RPMI7951 (cell line): ENCODE measurements around the gene ZNF526. TPM values are rescaled to one million over a fixed set of nuclear protein-coding genes. Genes with fewer than 3 reads are reported as not detected.

Source experiments
- DNase-seq: peaks from one replicate; pipeline ENCODE4 v3.0.0-alpha.2; 2012; ENCODE audit warnings: low read depth
- total RNA-seq: library from RNA; depleted of rRNA; stranded (reverse); fragments of >200 nt; shearing (Covaris generic); gene quantifications from 2 replicates; pipeline ENCODE4 v1.2.3, GENCODE V29; 2014; rRNA removed

The ZNF526 gene
- total RNA-seq, result 7.2 and 7.3 TPM in 2 replicates

- DNase-seq, result peak; percentile 96
Measured at GRCh38 chr19:42219812-42220750, at the start of gene ZNF526. Gene ZNF526, plus strand, starts transcription at chr19:42220312. Its CDS starts 4,092 bp downstream, at chr19:42224404.

GRCh38 chr19:42170715-42171114 lies 49.4 kb upstream of the ZNF526 start:
- DNase-seq, result no peak

DNA sequence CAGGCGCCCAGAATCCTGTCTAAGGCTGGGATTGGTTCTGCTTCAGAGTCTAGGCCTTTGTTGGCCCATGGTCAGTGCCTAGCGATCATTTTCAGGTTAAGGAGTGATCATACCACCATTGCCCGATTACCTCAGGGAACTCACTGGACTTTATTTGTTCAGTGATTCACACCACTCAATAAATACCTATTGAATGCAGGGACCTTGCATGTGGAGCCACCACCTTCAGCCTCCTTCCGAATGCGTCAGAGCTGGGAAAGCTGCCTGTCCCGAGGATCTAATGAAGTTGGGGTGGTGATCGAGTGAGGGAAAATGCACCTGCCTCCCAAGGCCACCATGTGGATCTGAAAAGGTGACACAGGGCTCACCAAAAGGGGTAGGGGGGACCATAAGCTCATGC lies 47.9 kb upstream of the ZNF526 start:
- DNase-seq, result no peak

GRCh38 chr19:42173695-42174094 lies 46.4 kb upstream of the ZNF526 start:
- DNase-seq, result no peak

GRCh38 chr19:42174188-42174587 lies 45.9 kb upstream of the ZNF526 start:
- DNase-seq, result no peak

GRCh38 chr19:42174958-42175734 lies 45.0 kb upstream of the ZNF526 start:
- DNase-seq, result no peak

- DNase-seq, result peak; percentile 28
Measured at GRCh38 chr19:42175952-42176648, 44.0 kb upstream of the ZNF526 start.

- DNase-seq, result no peak
Measured at GRCh38 chr19:42176649-42176989, 43.5 kb upstream of the ZNF526 start.

GRCh38 chr19:42176990-42177685 lies 43.0 kb upstream of the ZNF526 start:
- DNase-seq, result peak; percentile 81

GRCh38 chr19:42177686-42178019 lies 42.5 kb upstream of the ZNF526 start:
- no peak for DNase-seq

DNA sequence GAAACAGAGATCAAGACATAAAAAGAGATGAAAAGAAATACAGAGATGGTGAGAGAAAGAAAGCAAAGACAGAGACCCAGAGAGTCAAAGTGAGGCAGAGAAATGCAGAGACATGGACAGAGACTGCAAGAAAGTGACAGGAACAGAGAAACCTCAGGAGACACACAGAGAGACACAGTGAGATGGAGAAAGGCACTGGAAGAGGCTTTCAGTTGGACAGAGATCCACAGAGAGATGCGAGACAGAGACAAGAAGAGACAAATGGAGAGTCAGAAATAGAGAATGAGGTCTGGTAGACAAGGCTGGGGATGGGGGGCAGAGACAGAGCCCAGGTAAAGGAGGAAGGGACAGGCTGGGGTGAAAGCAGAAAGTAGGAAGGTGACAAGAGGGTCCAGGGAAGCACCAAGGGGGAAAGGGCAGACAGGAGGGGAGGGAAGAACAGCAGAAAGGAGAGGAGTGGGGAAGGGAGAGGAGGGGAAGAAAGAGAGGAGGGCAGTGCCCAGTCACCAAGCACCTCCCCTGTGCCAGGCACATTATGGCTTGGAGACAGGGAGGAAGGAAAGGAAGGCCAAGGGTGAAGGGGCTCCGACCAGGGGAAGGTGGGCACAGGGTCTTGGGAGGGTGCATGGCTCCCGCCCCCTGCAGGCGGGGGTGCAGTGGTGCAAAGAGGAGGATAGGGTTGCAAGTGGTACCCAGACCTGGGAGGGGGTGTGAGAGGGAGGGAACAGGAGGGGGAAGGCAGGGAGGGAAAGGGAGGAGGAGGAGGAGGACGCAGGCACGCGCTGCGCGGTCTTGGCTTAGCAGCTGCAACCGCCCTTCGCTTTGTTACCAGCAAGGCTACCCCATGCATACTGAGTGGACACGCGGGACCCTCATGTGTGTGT lies 41.1 kb upstream of the ZNF526 start:
- DNase-seq, result no peak

DNA sequence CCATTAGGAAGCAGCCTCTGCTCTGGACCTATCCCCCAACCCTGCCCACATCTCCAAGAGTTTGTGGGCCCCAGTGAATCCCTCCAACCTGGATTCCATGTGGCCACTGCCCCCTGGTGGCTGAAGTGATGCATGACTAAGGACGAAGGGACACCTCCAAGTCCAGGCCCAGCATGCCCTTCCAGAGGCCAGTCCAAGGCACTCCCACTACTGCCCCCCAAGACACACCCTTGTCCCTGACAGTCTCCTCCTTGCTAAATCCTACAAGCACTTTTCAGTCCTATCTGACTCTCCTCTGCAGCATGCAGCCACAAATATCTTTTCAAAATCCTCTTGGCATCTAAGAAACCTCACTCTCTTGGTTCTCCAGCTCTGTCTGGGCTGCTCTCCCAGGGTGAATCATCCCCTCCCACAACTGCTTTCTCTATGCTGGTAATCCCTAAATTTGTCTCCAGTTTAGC lies 35.7 kb upstream of the ZNF526 start:
- peak; percentile 86 for DNase-seq

DNA sequence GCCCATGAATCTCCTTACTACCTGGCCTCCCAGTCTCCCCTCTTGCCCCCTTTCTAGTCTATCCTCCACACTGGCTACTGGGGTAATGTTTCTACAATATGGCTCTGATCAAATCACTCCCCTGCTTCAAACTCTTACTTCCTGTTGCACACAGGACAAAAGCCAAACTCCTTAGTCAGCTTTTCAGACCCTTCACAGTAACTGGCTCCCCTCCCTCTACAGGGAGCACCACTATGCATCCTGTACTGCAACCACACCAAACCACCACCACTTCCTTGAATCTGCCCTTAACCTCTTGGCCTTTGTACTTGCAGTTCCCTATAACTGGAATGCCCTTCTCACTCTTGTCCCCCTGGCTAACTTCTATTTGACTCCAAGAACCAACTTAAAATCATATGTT lies 34.8 kb upstream of the ZNF526 start:
- DNase-seq, result peak; percentile 29

DNA sequence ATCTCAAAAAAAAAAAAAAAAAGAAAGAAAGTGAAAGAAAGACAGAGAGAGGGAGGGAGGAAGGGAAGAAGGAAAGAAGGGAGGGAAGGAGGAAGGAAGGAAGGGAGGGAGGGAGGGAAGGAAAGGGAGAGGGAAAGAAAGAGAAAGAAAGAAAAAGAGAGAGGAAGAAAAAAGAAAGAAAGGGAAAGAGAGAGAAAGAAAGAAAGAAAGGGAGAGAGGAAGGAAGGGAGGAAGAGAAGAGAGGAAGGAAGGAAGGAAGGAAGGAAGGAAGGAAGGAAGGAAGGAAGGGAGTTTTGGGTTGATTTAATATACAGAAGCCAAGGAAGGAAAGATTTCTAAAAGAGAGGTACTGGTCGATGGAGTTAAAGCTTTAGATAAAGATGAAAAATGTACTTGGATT lies 31.4 kb upstream of the ZNF526 start:
- no peak for DNase-seq

- DNase-seq, result peak; percentile 24
Measured at GRCh38 chr19:42189133-42189532, 31.0 kb upstream of the ZNF526 start.

DNA sequence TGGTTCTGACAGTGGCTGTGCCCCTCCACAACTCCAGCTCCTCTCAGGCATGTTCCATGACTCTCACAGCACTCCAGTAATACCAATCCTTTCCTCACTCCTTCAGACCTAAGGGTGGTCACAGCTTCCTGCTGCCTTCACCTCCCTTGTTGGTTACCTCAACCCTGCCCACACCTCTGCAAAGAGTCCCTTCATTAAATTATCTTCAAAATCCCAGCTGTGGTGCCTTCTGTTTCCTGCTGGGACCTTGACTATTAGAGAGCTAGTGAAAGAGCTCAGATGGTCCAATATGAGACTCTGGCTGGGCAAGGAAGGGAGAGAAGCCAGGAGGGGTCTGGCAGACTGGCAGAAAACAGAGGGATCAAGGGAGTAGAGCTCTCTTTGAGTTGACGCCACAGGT lies 28.8 kb upstream of the ZNF526 start:
- DNase-seq, result no peak

DNA sequence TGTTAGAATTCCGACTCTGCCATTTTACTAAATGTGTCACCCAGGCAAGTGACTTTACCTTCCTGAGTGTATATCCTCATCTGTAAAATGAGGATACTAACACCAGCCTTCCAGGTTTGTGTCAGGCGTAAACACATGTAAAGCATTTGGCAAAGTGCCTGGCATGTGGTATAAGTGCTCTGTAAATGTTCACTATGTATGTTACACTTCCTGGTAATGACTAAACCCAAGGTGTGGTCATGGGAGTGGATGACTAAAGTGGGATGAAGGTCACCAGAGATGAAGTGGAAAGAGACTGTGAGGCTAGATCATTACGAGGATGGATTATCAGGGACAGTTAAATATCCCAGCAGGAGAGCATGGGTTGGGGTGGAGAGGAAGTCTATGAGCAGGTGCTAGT lies 28.3 kb upstream of the ZNF526 start:
- DNase-seq, result peak; percentile 84

GRCh38 chr19:42193294-42193693 lies 26.8 kb upstream of the ZNF526 start:
- no peak for DNase-seq

GRCh38 chr19:42193706-42194105 lies 26.4 kb upstream of the ZNF526 start:
- DNase-seq, result no peak
